Thyroid gland (tissue), 4 donors: ENCODE measurements around the gene PDE10A.

Experiments used
- CTCF ChIP-seq, 6 experiments: fragments of 200-600 bp in 3 of 6; fragments of 450-650 bp in 3 of 6; sonication (generic) in 3 of 6; IDR thresholded peaks; one replicate each; pipeline ENCODE4 v1.5.1; 2016 to 2019; ENCODE audit warnings: antibody characterized with exemption in 6 of 6, mild to moderate bottlenecking in 2 of 6, inconsistent platforms in 1 of 6, moderate library complexity in 1 of 6
- POLR2A ChIP-seq, 2 donors: fragments of 450-650 bp; IDR thresholded peaks; one replicate each; pipeline ENCODE4 v1.6.1; 2017; ENCODE audit warnings: antibody characterized with exemption in 2 of 2, mild to moderate bottlenecking in 2 of 2, moderate library complexity in 1 of 2

DNA sequence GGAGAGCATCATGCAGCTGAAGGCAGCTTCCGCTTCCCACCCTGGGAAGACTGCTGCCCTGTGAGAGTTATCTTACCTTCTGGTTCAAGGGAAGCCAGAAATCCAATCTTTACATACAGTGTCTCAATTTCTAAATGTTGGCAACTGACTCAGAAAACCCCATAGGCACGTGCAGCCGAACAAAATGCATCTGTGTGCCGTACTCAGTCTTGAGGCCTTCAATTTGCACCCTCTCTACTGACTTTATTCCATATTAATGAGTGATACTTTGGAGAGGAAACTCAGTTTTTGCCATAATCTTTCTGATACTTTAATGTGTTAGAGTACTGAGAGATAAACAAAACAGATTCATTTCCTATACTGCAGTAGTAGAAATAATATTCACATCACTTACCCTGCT is 181.1 kb downstream of the PDE10A start:
- TF ChIP-seq POLR2A (IDR thresholded peaks at IDR 0.05) (no peak), CTCF (IDR thresholded peaks at IDR 0.05) (no peak)
